Mesenchymal stem cell (in vitro differentiated cells and primary cell): ENCODE measurements around the gene EFCAB6.

ENCODE experiments used
- DNase-seq: peaks from one replicate; pipeline ENCODE4 v3.0.0-alpha.2; 2013
- H2AFZ ChIP-seq: one replicate; pipeline ENCODE4 v1.6.1; 2013; ENCODE audit warnings: low read depth, mild to moderate bottlenecking, control low read depth, inconsistent platforms, low read length, moderate library complexity
- H2AK5ac ChIP-seq: 2 replicates; pipeline ENCODE4 v1.6.1; 2013; ENCODE audit warnings: low read length, moderate library complexity, mild to moderate bottlenecking, inconsistent platforms; ENCODE audit not compliant: severe bottlenecking
- H2BK120ac ChIP-seq: one replicate; pipeline ENCODE4 v1.6.1; 2013; ENCODE audit warnings: low read depth, mild to moderate bottlenecking, inconsistent platforms, low read length, moderate library complexity
- H2BK12ac ChIP-seq, 2 experiments: one replicate each; pipeline ENCODE4 v1.6.1; 2013; ENCODE audit warnings: inconsistent platforms in 2 of 2, low read length in 2 of 2, mild to moderate bottlenecking in 2 of 2, moderate library complexity in 2 of 2, control low read depth in 1 of 2
- H2BK15ac ChIP-seq: one replicate; pipeline ENCODE4 v1.6.1; 2013; ENCODE audit warnings: mild to moderate bottlenecking, low read depth, inconsistent platforms; ENCODE audit not compliant: poor library complexity, severe bottlenecking
- H2BK5ac ChIP-seq: 2 replicates; pipeline ENCODE4 v1.6.1; 2013; ENCODE audit warnings: low read depth, mild to moderate bottlenecking, low read length, control low read depth, inconsistent platforms; ENCODE audit not compliant: poor library complexity, severe bottlenecking
- H3K14ac ChIP-seq, 2 experiments: one replicate each; pipeline ENCODE4 v1.6.1; 2013; ENCODE audit warnings: inconsistent platforms in 2 of 2, low read length in 2 of 2, control low read depth in 1 of 2, mild to moderate bottlenecking in 1 of 2, moderate library complexity in 1 of 2
- H3K18ac ChIP-seq, 2 experiments: one replicate each; pipeline ENCODE4 v1.6.1; 2013; ENCODE audit warnings: inconsistent platforms in 2 of 2, low read length in 2 of 2, control low read depth in 1 of 2, low read depth in 1 of 2, mild to moderate bottlenecking in 1 of 2
- H3K23ac ChIP-seq, 2 experiments: one replicate each; pipeline ENCODE4 v1.6.1; 2013; ENCODE audit warnings: inconsistent platforms in 2 of 2, low read length in 2 of 2, mild to moderate bottlenecking in 2 of 2, moderate library complexity in 2 of 2, control low read depth in 1 of 2
- H3K27ac ChIP-seq: 2 replicates; pipeline ENCODE4 v1.5.1; 2013; ENCODE audit warnings: mild to moderate bottlenecking, moderate library complexity, low read length, control low read depth, inconsistent platforms; ENCODE audit not compliant: poor library complexity, severe bottlenecking
- H3K27me3 ChIP-seq, 2 experiments: 2 replicates each; pipeline versions ENCODE4 v1.6.1 to v1.7.0; 2013; ENCODE audit warnings: low read length in 2 of 2, mild to moderate bottlenecking in 2 of 2, moderate library complexity in 2 of 2, control low read depth in 1 of 2, inconsistent platforms in 1 of 2; ENCODE audit not compliant: control insufficient read depth in 1 of 2, insufficient read depth in 1 of 2
- H3K36me3 ChIP-seq, 2 experiments: 2 replicates each; pipeline versions ENCODE4 v1.6.1 to v1.7.0; 2013; ENCODE audit warnings: low read length in 2 of 2, control low read depth in 1 of 2, inconsistent platforms in 1 of 2, low read depth in 1 of 2, mild to moderate bottlenecking in 1 of 2; ENCODE audit not compliant: insufficient read depth in 2 of 2, control insufficient read depth in 1 of 2
- H3K4ac ChIP-seq, 2 experiments: one replicate each; pipeline ENCODE4 v1.6.1; 2013; ENCODE audit warnings: inconsistent platforms in 2 of 2, low read length in 2 of 2, mild to moderate bottlenecking in 2 of 2, moderate library complexity in 2 of 2, control low read depth in 1 of 2, low read depth in 1 of 2
- H3K4me1 ChIP-seq: 2 replicates; pipeline ENCODE4 v1.6.1; 2013; ENCODE audit warnings: low read depth, low read length, control low read depth; ENCODE audit not compliant: control insufficient read depth, insufficient read depth
- H3K4me2 ChIP-seq: 2 replicates; pipeline ENCODE4 v1.6.1; 2013; ENCODE audit warnings: low read length, mild to moderate bottlenecking, inconsistent platforms; ENCODE audit not compliant: poor library complexity, severe bottlenecking
- H3K4me3 ChIP-seq, 2 experiments: 2 replicates each; pipeline versions ENCODE4 v1.5.1 to v1.7.0; 2013; ENCODE audit warnings: low read length in 2 of 2, mild to moderate bottlenecking in 2 of 2, control low read depth in 1 of 2, low read depth in 1 of 2; ENCODE audit not compliant: insufficient read depth in 1 of 2
- H3K79me1 ChIP-seq: replicated peaks from 2 replicates; pipeline ENCODE4 v1.6.1; 2013; ENCODE audit warnings: mild to moderate bottlenecking, control low read depth, low read length, inconsistent platforms; ENCODE audit not compliant: poor library complexity, severe bottlenecking
- H3K9ac ChIP-seq: 2 replicates; pipeline ENCODE4 v1.7.0; 2013; ENCODE audit warnings: mild to moderate bottlenecking, low read length, moderate library complexity
- H3K9me3 ChIP-seq: 2 replicates; pipeline ENCODE4 v1.7.0; 2013; ENCODE audit warnings: mild to moderate bottlenecking, low read length; ENCODE audit not compliant: control insufficient read depth
- H4K8ac ChIP-seq: one replicate; pipeline ENCODE4 v1.6.1; 2013; ENCODE audit warnings: inconsistent platforms, mild to moderate bottlenecking, low read length, moderate library complexity
- H4K91ac ChIP-seq: one replicate; pipeline ENCODE4 v1.6.1; 2013; ENCODE audit warnings: mild to moderate bottlenecking, low read length, inconsistent platforms
- WGBS: methylation state at CpG from one replicate; pipeline ENCODE4 v1.1.7; 2013; ENCODE audit warnings: mixed read lengths; 5-methylcytosine and 5-hydroxymethylcytosine counted together

The EFCAB6 gene

GRCh38 chr22:43706151-43706550 is 106.0 kb downstream of the EFCAB6 start:
- Histone ChIP-seq H2BK12ac (no peak overlapping the region), H3K4me3 (no peak overlapping the region), H3K9ac (no peak overlapping the region), H3K4ac (no peak overlapping the region), H2BK120ac (no peak overlapping the region), H3K14ac (no peak overlapping the region), H3K27ac (no peak overlapping the region), H3K18ac (no peak overlapping the region), H3K4me2 (no peak overlapping the region), H3K23ac (no peak overlapping the region), H3K9me3 (peaks cover 23% of the 10 kb centered on the region), H3K27me3 (no peaks in the 10 kb centered on the region), H3K4me1 (no peaks in the 10 kb centered on the region), H2AFZ (no peak overlapping the region), H3K36me3 (no peaks in the 10 kb centered on the region), H2AK5ac (no peak overlapping the region), H4K8ac (no peak overlapping the region), H3K79me1 (no peaks in the 10 kb centered on the region), H4K91ac (no peak overlapping the region), H2BK5ac (no peak overlapping the region), H2BK15ac (no peak overlapping the region)
- DNase-seq: no peak
- 46% methylated on average over 3 of the region's 3 CpGs for WGBS

DNA sequence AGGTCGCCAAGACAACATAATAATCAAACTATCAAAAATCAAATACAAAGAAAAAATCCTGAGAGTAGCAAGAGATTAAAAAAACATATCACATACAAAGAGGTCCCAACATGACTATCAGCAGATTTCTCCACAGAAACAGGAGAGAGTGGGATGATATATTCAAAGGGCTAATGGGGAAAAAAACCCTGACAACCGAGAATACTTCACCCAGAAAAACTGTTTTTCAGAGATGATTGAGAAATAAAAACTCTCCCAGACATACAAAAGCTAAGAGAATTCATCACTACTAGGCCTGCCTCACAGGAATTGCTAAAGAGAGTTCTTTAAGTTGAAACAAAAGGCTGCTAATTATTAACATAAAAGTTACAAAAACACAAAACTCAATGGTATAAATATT is 108.1 kb downstream of the EFCAB6 start:
- Histone ChIP-seq H3K4me2 (no peak overlapping the region), H3K23ac (no peak overlapping the region), H3K9me3 (peaks cover 23% of the 10 kb centered on the region), H2BK5ac (no peak overlapping the region), H2BK12ac (no peak overlapping the region), H3K36me3 (no peaks in the 10 kb centered on the region), H3K18ac (no peak overlapping the region), H3K79me1 (no peaks in the 10 kb centered on the region), H2AK5ac (no peak overlapping the region), H4K91ac (no peak overlapping the region), H3K9ac (no peak overlapping the region), H2AFZ (no peak overlapping the region), H3K27me3 (no peaks in the 10 kb centered on the region), H3K14ac (no peak overlapping the region), H4K8ac (no peak overlapping the region), H2BK120ac (no peak overlapping the region), H3K27ac (no peak overlapping the region), H3K4me3 (no peak overlapping the region), H3K4ac (no peak overlapping the region), H2BK15ac (no peak overlapping the region), H3K4me1 (no peaks in the 10 kb centered on the region)
- DNase-seq: no peak
- WGBS: no CpG with 5 or more reads among the region's 2 CpGs

DNA sequence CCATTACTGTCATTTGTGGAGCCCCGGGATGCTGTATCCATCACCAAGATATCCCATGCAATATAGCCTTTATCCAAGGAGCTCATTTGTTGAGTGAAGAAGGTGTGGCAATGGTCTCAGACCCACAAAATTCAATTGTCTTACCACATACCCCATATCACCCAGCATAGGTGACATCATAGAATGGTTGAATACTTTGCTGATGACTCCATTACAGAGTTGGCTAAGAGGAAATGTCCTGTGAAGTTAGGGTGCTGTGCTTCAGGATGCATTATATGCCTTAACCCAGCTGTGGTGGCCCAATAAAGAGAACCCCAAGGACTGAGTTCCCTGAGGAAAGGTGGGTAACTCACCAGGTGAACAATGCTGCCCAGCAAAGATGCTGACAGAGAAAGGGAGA is 113.7 kb downstream of the EFCAB6 start:
- H3K79me1 ChIP-seq: no peaks in the 10 kb centered on the region
- DNase-seq: no peak
- no peak overlapping the region for H3K4me2 ChIP-seq
- no peak overlapping the region for H3K14ac ChIP-seq
- no peaks in the 10 kb centered on the region for H3K27me3 ChIP-seq
- H2BK12ac ChIP-seq: no peak overlapping the region
- H2AFZ ChIP-seq: no peak overlapping the region
- H2BK15ac ChIP-seq: no peak overlapping the region
- H2BK120ac ChIP-seq: no peak overlapping the region
- H3K9me3 ChIP-seq: peaks cover 4% of the 10 kb centered on the region
- H4K91ac ChIP-seq: no peak overlapping the region
- no peak overlapping the region for H3K4me3 ChIP-seq
- H2AK5ac ChIP-seq: no peak overlapping the region
- no peak overlapping the region for H4K8ac ChIP-seq
- H3K18ac ChIP-seq: no peak overlapping the region
- no peak overlapping the region for H3K23ac ChIP-seq
- H3K4me1 ChIP-seq: no peaks in the 10 kb centered on the region
- WGBS: 75% methylated on average over 1 of the region's 1 CpG
- no peak overlapping the region for H3K9ac ChIP-seq
- no peak overlapping the region for H2BK5ac ChIP-seq
- no peak overlapping the region for H3K27ac ChIP-seq
- H3K4ac ChIP-seq: no peak overlapping the region
- no peaks in the 10 kb centered on the region for H3K36me3 ChIP-seq

- no peak overlapping the region for H2AK5ac ChIP-seq
- H3K14ac ChIP-seq: no peak overlapping the region
- no peak overlapping the region for H3K27ac ChIP-seq
- H2BK5ac ChIP-seq: no peak overlapping the region
- H2BK15ac ChIP-seq: no peak overlapping the region
- H2BK12ac ChIP-seq: no peak overlapping the region
- H3K79me1 ChIP-seq: no peaks in the 10 kb centered on the region
- H3K4me1 ChIP-seq: no peaks in the 10 kb centered on the region
- no peak overlapping the region for H3K4ac ChIP-seq
- H3K23ac ChIP-seq: no peak overlapping the region
- H3K27me3 ChIP-seq: no peaks in the 10 kb centered on the region
- no peak overlapping the region for H2BK120ac ChIP-seq
- H2AFZ ChIP-seq: no peak overlapping the region
- no peak for DNase-seq
- H3K18ac ChIP-seq: no peak overlapping the region
- peak overlapping the region; percentile 36 for H4K91ac ChIP-seq
- no peak overlapping the region for H3K9ac ChIP-seq
- WGBS: 92% methylated on average over 3 of the region's 3 CpGs
- no peak overlapping the region for H3K4me2 ChIP-seq
- no peak overlapping the region for H4K8ac ChIP-seq
- no peaks in the 10 kb centered on the region for H3K36me3 ChIP-seq
- no peak overlapping the region for H3K4me3 ChIP-seq
- H3K9me3 ChIP-seq: peaks cover 2% of the 10 kb centered on the region
Observed at GRCh38 chr22:43697894-43698293, 114.2 kb downstream of the EFCAB6 start.
